Caki2 (cell line): ENCODE data around the gene ST13. TPM values are rescaled to one million over a fixed set of nuclear protein-coding genes. Genes with fewer than 3 reads are reported as not detected.
"Not testable (repeated sequence)": the region's sequence is repeated elsewhere in the genome, so short reads cannot be mapped to it uniquely, and the experiment has no call there.

Source experiments
- DNase-seq: peaks from one replicate; pipeline ENCODE4 v3.0.0-alpha.2; 2015; ENCODE audit warnings: low read depth
- in situ Hi-C: cut with HindIII; loops from 2 replicates; pipeline ENCODE4 v1.10.0; 2016; ENCODE audit warnings: low sequenced_read_pairs, low pct_unique_long_range_greater_than_20kb, mixed read lengths
- total RNA-seq: library from RNA; depleted of rRNA; stranded (reverse); fragments of >200 nt; shearing (Covaris generic); gene quantifications from 2 replicates; pipeline ENCODE4 v1.2.3, GENCODE V29; 2014; ENCODE audit warnings: low replicate concordance; rRNA removed

Gene ST13
- total RNA-seq, 1 experiment from 2014 or later, result 265 TPM

DNA sequence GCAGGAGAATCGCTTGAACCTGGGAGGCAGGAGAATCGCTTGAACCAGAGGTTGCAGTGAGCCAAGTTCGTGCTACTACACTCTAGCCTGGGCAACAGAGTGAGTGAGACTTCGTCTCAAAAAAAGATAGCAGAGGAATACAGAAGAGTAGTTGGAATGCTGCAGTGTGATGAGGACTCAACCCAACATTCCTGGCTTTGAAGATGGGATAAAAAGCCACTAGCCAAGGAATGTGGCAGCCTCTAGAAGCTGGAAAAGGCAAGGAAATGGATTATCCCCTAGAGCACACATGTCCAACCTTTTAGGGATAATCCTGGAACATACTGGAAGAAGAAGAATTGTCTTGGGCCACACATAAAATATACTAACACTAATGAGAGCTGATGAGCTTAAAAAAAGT lies 51.2 kb downstream of the ST13 start:
- DNase-seq, result no peak
- in situ Hi-C loops, result no loop called here

DNA sequence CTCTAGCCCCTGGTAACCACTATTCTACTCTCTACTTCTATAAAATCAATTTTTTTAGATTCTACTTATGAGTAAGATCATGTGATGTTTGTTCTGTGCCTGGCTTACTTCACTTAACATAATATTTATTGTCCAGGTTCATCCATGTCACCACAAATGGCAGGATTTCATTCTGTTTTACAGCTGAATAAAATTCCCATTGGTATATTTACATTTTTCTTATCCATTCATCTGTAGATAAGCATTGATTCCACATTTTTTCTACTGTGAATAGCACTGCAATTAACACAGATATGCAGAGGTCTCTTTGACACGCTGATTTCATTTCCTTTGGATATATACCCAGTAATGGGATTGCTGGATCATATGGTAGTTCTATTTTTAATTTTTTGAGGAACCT lies 53.1 kb downstream of the ST13 start:
- no peak for DNase-seq
- in situ Hi-C loops, result no loop called here

DNA sequence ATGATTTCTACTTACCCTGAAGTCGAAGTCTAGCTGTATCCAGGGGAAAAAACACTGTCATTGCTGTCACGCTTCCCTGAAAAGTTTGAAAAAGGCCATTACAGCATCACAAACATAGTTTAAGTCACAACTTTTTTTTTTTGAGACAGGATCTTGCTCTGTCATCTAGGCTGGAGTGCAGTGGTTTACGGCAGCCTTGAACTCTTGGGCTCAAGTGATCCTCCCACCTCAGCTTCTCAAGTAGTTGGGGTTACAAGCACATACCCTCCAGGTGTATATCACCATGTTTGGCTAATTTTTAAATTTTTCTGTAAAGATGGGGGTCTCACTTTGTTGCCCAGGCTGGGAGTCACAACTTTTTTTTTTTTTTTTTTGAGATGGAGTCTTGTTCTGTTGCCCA lies 57.4 kb downstream of the ST13 start:
- in situ Hi-C loops, result no loop called here
- DNase-seq, result no peak

DNA sequence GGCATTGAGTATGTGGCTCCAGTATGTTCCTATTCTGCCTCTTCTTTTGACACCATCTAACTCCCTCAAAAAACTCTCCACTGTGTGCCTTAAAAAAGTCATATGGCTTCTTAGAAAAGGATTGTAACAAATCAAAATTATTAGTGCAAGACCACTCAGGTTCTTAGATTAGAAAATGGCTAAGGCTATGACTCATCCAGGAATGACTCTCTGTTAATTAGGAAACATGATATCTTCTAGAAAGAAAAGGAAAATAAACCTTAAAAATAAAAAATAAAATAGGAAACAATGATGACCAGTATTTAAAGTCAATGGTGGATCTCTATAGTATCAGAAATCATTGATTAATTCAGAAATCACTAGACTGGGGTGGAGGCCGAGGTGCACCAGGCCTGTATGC lies 59.0 kb downstream of the ST13 start:
- no peak for DNase-seq
- in situ Hi-C loops, result no loop called here

DNA sequence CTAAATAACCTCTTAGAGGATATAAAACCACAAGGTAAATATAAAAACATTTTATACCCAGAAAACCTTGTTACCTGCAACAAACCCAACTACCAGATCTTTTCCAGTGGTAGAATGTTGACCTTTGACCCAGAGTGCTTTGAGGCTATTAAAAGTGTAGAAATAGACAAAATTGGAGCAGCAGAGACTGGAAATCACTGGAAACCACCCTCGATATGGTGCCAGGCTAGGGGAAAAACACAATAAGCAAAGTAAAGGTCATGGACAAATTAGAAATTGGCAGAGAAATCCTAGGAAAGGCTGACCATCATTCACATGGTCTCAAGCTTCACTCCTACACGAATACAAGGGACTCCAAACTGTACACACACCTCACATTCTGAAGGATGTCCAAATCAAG lies 64.0 kb downstream of the ST13 start:
- in situ Hi-C loops, result no loop called here
- no peak for DNase-seq

DNA sequence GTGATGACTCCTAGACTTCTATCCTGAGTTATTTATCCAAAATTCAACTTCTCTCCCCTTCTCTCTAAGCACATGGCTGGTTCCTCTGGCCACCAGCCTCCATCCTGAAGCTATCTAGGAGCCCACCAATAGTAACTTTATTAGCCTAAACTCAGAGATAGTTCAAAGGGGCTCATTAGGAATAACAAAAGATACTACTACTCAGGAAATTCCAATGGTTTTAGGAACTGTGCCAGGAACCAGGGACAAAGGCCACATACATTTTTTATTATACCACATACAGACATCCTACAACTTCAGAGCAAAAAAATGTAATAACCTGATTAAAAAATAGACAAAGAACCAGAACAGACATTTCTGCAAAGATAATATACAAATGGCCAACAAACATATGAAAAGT lies 65.2 kb downstream of the ST13 start:
- in situ Hi-C loops, result no loop called here
- DNase-seq, result no peak

DNA sequence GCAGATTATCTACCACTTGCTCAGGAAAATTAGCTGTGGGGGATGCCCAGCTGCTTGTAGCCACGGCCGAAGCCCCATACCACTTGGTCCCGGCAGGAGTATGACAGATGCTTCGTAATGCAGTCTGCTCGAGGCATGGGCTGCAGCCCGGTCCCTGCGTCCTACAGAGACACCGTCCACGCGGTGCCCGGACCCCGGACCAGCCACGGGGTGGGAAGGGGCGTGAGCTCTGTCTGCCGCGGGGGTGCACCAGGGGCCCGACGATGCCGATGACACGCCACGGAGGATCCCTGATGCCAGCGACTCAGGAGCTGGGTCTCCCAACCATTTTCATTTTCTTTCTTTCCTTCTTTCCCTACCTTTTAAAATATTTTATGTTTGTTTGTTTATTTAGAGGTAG lies 67.3 kb downstream of the ST13 start:
- in situ Hi-C loops, result no loop called here

DNA sequence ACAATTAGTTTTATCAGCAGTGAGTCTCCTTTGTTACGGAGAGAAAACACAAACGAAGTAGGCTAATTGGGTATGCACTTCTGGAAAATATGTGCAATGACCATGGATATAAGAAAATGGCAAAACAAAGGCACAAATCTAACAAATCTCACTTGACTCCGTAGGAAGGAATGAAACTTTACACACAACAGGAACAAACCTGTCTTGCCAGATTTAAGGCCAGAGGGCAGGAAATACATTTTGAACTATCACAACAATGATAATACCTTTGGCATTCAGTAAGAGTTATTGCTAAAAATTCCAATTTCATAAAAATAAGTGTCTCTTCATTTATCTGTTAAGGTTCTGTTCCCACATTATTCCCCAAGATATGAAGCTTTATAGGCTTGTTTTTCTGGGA lies 73.9 kb downstream of the ST13 start:
- no peak for DNase-seq
- in situ Hi-C loops, result no loop called here

More for the DNA sequence above, 67.3 kb downstream of the ST13 start:
- DNase-seq, result no peak

DNA sequence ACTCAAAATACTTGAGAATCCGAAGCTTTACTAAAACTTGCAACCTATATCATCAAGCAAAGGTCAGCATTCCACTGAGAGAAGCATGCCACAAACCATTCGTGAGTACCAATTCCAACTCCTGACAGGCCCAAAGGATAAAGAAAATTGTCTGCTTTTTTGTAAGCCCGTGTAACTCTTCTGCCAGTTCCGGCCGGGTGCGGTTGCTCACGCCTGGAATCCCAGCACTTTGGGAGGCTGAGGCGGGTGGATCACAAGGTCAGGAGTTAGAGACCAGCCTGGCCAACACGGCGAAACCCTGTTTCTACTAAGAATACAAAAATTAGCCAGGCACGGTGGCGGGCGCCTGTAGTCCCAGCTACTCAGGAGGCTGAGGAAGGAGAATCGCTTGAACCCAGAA lies 74.7 kb downstream of the ST13 start:
- in situ Hi-C loops, DNase-seq: not testable (repeated sequence)

Other genes with a start within 250 kb of the ST13 start
- gene MRTFA, start 219.9 kb downstream of the ST13 start, total RNA-seq, result 9.4 and 24.6 TPM in 2 replicates
- not detected in 2 replicates for gene MCHR1, start 177.2 kb downstream of the ST13 start, total RNA-seq
- 24.8 and 52.5 TPM in 2 replicates for gene SLC25A17, start 37.3 kb downstream of the ST13 start, total RNA-seq
- gene XPNPEP3, start 509 bp upstream of the ST13 start, total RNA-seq, result 9.0 and 11.4 TPM in 2 replicates
- not detected in 2 replicates for gene DNAJB7, start 5.5 kb upstream of the ST13 start, total RNA-seq
- 76.9 and 79.4 TPM in 2 replicates for gene RBX1, start 94.7 kb upstream of the ST13 start, total RNA-seq
- 12.7 and 37.1 TPM in 2 replicates for gene EP300, start 236.0 kb upstream of the ST13 start, total RNA-seq